Smooth muscle cell (in vitro differentiated cells): ENCODE results near the gene FAM171A1. TPM values are rescaled to one million over a fixed set of nuclear protein-coding genes. Genes with fewer than 3 reads are reported as not detected.

Experiments
- DNase-seq: peaks from one replicate; lab custom pipeline; 2025; ENCODE audit not compliant: unreplicated experiment; lab: John Stamatoyannopoulos, UW
- H2AFZ ChIP-seq: fragments of 200-600 bp; sonication (generic); 2 replicates; pipeline ENCODE4 v1.6.0; 2016; ENCODE audit warnings: antibody characterized with exemption, low read depth, mild to moderate bottlenecking
- H3F3A ChIP-seq: fragments of 200-600 bp; sonication (generic); 2 replicates; pipeline ENCODE4 v1.6.0; 2017; ENCODE audit warnings: antibody characterized with exemption, low read depth
- H3K27ac ChIP-seq: fragments of 200-600 bp; sonication (generic); 2 replicates; pipeline ENCODE4 v1.5.1; 2016; ENCODE audit warnings: low read depth, mild to moderate bottlenecking
- H3K27me3 ChIP-seq: fragments of 200-600 bp; sonication (generic); 2 replicates; pipeline ENCODE4 v1.6.1; 2016; ENCODE audit warnings: low read depth, mild to moderate bottlenecking
- H3K36me3 ChIP-seq: fragments of 200-600 bp; sonication (generic); 2 replicates; pipeline ENCODE4 v1.5.1; 2016; ENCODE audit warnings: low read depth
- H3K4me1 ChIP-seq: fragments of 200-600 bp; sonication (generic); 2 replicates; pipeline ENCODE4 v1.5.1; 2016; ENCODE audit warnings: low read depth
- H3K4me2 ChIP-seq: fragments of 200-600 bp; sonication (generic); 2 replicates; pipeline ENCODE4 v1.6.0; 2016; ENCODE audit warnings: mild to moderate bottlenecking
- H3K4me3 ChIP-seq: fragments of 200-600 bp; sonication (generic); 2 replicates; pipeline ENCODE4 v1.5.1; 2016; ENCODE audit warnings: mild to moderate bottlenecking
- H3K79me2 ChIP-seq: fragments of 200-600 bp; sonication (generic); 2 replicates; pipeline ENCODE4 v1.6.0; 2016; ENCODE audit warnings: low read depth, mild to moderate bottlenecking
- H3K9ac ChIP-seq: fragments of 200-600 bp; sonication (generic); 2 replicates; pipeline ENCODE4 v1.6.0; 2016; ENCODE audit warnings: low read depth
- H3K9me3 ChIP-seq: fragments of 200-600 bp; sonication (generic); replicated peaks from 2 replicates; pipeline ENCODE4 v1.5.1; 2016; ENCODE audit warnings: low read depth
- H4K20me1 ChIP-seq: fragments of 200-600 bp; sonication (generic); 2 replicates; pipeline ENCODE4 v1.6.0; 2016; ENCODE audit warnings: low read depth
- CTCF ChIP-seq: fragments of 200-600 bp; sonication (generic); IDR thresholded peaks from 2 replicates; pipeline ENCODE4 v1.5.1; 2017; ENCODE audit warnings: borderline replicate concordance, mild to moderate bottlenecking, antibody characterized with exemption; ENCODE audit not compliant: insufficient read depth, poor library complexity, severe bottlenecking
- whole genome bisulfite sequencing: methylation state at CpG from one replicate; pipeline ENCODE4 v1.1.7; 2016; ENCODE audit warnings: low lambda C conversion rate; 5-methylcytosine and 5-hydroxymethylcytosine counted together
- polyA plus RNA-seq: library from polyadenylated mRNA; unstranded; fragments of >200 nt; fragmentation: Nextera tagmentation; extraction: Ambion mirVana; gene quantifications from 2 replicates; pipeline ENCODE4 v1.2.1, GENCODE V29; 2016
- total RNA-seq: library from RNA; depleted of rRNA; stranded (reverse); fragments of >200 nt; gene quantifications from 2 replicates; pipeline ENCODE4 v1.2.3, GENCODE V29; 2014

FAM171A1 gene
- total and polyA plus RNA-seq, 2 experiments from 2014 or later: 25.5 to 37.2 TPM

- H2AFZ ChIP-seq: no peak overlapping the region
- no peak overlapping the region for H3K27ac ChIP-seq
- H3K4me3 ChIP-seq: no peak overlapping the region
- H3K79me2 ChIP-seq: no peaks in the 10 kb centered on the region
- 85% methylated on average over 10 of the region's 10 CpGs for WGBS
- no peaks in the 10 kb centered on the region for H4K20me1 ChIP-seq
- H3K4me1 ChIP-seq: no peaks in the 10 kb centered on the region
- H3K27me3 ChIP-seq: no peaks in the 10 kb centered on the region
- H3K9me3 ChIP-seq: no peaks in the 10 kb centered on the region
- DNase-seq: no peak
- no peaks in the 10 kb centered on the region for H3F3A ChIP-seq
- no peak overlapping the region for H3K4me2 ChIP-seq
- no peak overlapping the region for H3K9ac ChIP-seq
- no peak for TF ChIP-seq CTCF
- H3K36me3 ChIP-seq: no peaks in the 10 kb centered on the region
These were observed 103.6 kb downstream of the FAM171A1 start for GRCh38 chr10:15267496-15267895.

- H3K4me3 ChIP-seq: no peak overlapping the region
- H3K4me1 ChIP-seq: no peaks in the 10 kb centered on the region
- H3K36me3 ChIP-seq: no peaks in the 10 kb centered on the region
- H3K9me3 ChIP-seq: no peaks in the 10 kb centered on the region
- no peaks in the 10 kb centered on the region for H3K79me2 ChIP-seq
- no peak for DNase-seq
- no peak overlapping the region for H3K9ac ChIP-seq
- H3K4me2 ChIP-seq: no peak overlapping the region
- TF ChIP-seq CTCF: no peak
- no peaks in the 10 kb centered on the region for H4K20me1 ChIP-seq
- H3K27me3 ChIP-seq: no peaks in the 10 kb centered on the region
- no peaks in the 10 kb centered on the region for H3F3A ChIP-seq
- WGBS: 94% methylated on average over 5 of the region's 5 CpGs
- no peak overlapping the region for H2AFZ ChIP-seq
- H3K27ac ChIP-seq: no peak overlapping the region
These were observed 105.0 kb downstream of the FAM171A1 start for GRCh38 chr10:15266117-15266516.

- Histone ChIP-seq H3K9ac (no peak overlapping the region), H3K79me2 (no peaks in the 10 kb centered on the region), H3K4me1 (no peaks in the 10 kb centered on the region), H3K27ac (no peak overlapping the region), H3F3A (no peaks in the 10 kb centered on the region), H3K36me3 (no peaks in the 10 kb centered on the region), H2AFZ (no peak overlapping the region), H3K4me2 (no peak overlapping the region), H3K27me3 (no peaks in the 10 kb centered on the region), H3K4me3 (no peak overlapping the region), H3K9me3 (no peaks in the 10 kb centered on the region), H4K20me1 (no peaks in the 10 kb centered on the region)
- TF ChIP-seq CTCF: no peak
- WGBS: 92% methylated on average over 2 of the region's 2 CpGs
- DNase-seq: no peak
These were observed 105.5 kb downstream of the FAM171A1 start for GRCh38 chr10:15265558-15265957.

- Histone ChIP-seq H3K4me2 (no peak overlapping the region), H2AFZ (no peak overlapping the region), H3K9ac (no peak overlapping the region), H4K20me1 (no peaks in the 10 kb centered on the region), H3K27me3 (no peaks in the 10 kb centered on the region), H3K79me2 (no peaks in the 10 kb centered on the region), H3K4me1 (no peaks in the 10 kb centered on the region), H3K9me3 (no peaks in the 10 kb centered on the region), H3K4me3 (no peak overlapping the region), H3F3A (no peaks in the 10 kb centered on the region), H3K36me3 (no peaks in the 10 kb centered on the region), H3K27ac (no peak overlapping the region)
- 98% methylated on average over 7 of the region's 7 CpGs for WGBS
- DNase-seq: no peak
- TF ChIP-seq CTCF: no peak
These were observed 106.0 kb downstream of the FAM171A1 start for GRCh38 chr10:15265056-15265455.
